T-helper 2 cell treated with Interferon-gamma antibody and Interleukin-4, amounts not matched to agents 5 μg/mL and 100 μg/mL, for 36 hours (primary cell): ENCODE results near the gene PHKA1.
"Not testable (repeated sequence)": the region's sequence is repeated elsewhere in the genome, so short reads cannot be mapped to it uniquely, and the experiment has no call there.

Experiments
- DNase-seq: peaks from one replicate; pipeline ENCODE4 v3.0.0; 2021; ENCODE audit warnings: low spot score
- H3K27ac Mint-ChIP-seq: one replicate; pipeline ENCODE4 v1.8.0; 2021; ENCODE audit warnings: mild to moderate bottlenecking, mixed read lengths
- H3K27me3 Mint-ChIP-seq: one replicate; pipeline ENCODE4 v1.8.0; 2021; ENCODE audit warnings: low read depth, mixed read lengths
- H3K36me3 Mint-ChIP-seq: one replicate; pipeline ENCODE4 v1.8.0; 2021; ENCODE audit warnings: low read depth, mixed read lengths
- H3K4me1 Mint-ChIP-seq: one replicate; pipeline ENCODE4 v1.8.0; 2021; ENCODE audit warnings: low read depth, mixed read lengths
- H3K4me3 Mint-ChIP-seq: one replicate; pipeline ENCODE4 v1.8.0; 2022; ENCODE audit warnings: mild to moderate bottlenecking, moderate library complexity, mixed read lengths
- H3K9me3 Mint-ChIP-seq: one replicate; pipeline ENCODE4 v1.8.0; 2021; ENCODE audit warnings: mixed read lengths

The PHKA1 gene

DNA sequence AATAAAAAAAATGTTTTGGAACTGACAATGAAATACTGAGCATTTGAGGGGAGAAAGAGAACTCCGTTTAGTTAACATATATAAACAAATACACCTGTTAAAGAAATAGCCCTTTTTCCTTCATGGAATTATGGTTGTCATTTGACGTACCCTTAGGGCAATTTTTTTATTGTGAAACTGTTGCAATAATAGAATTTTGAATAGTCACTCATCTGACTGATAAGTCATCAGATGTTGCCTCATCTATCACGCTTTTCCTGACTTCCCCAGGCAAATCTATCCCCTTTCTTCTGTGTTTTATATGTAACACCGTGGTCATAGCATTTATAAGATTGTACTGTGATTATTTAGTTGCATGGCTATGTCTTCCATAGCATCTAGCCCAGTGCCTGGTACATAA is 72.5 kb downstream of the PHKA1 start:
- H3K9me3 Mint-ChIP-seq = no peaks in the 10 kb centered on the region
- no peaks in the 10 kb centered on the region for H3K27me3 Mint-ChIP-seq
- H3K27ac Mint-ChIP-seq = no peak overlapping the region
- no peak for DNase-seq
- peaks cover 2% of the 10 kb centered on the region for H3K36me3 Mint-ChIP-seq
- peaks cover 3% of the 10 kb centered on the region for H3K4me1 Mint-ChIP-seq
- H3K4me3 Mint-ChIP-seq = no peak overlapping the region

DNA sequence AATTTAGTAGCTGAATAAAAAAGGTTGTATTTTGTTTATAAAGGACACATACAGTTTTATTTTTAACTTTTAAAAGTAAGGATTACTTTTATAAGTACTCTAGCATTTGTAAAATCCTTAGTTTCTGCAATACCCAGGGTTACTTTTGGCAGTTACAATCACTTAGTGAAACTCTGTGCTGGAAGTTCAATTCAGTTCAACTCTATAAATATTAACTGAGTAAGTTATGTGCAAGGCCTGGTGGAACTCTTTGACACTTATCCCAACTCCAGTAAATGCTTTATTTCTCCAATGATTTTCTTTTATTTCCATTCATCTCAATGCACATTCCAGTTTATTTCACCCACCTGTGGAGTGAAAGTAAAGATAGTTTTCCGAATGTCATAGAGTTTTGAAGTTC is 78.2 kb downstream of the PHKA1 start:
- no peaks in the 10 kb centered on the region for H3K36me3 Mint-ChIP-seq
- no peaks in the 10 kb centered on the region for H3K4me1 Mint-ChIP-seq
- no peak overlapping the region for H3K4me3 Mint-ChIP-seq
- no peaks in the 10 kb centered on the region for H3K27me3 Mint-ChIP-seq
- no peak for DNase-seq
- H3K27ac Mint-ChIP-seq = no peak overlapping the region
- no peaks in the 10 kb centered on the region for H3K9me3 Mint-ChIP-seq

DNA sequence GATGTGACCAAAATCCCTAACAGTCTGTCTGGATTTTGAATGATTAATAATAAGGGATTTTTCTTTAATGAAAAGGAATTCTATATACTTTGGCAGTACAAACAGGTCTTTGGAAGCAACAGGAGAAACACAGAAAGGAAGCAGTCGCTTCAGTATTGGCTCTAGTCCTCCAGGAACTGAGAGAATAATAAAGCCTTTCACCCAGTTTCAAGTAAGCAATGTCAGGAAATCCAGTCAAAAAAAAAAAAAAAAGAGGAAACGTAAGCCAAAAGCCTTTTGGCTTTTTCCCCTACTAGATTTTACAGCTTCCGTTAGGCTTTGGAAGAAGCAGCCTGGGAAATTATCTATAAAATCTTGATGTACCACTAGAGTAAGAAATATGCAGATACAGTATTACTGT is 79.8 kb downstream of the PHKA1 start:
- Mint-ChIP-seq H3K27ac (no peak overlapping the region), H3K27me3 (no peaks in the 10 kb centered on the region), H3K36me3 (no peaks in the 10 kb centered on the region), H3K9me3 (no peaks in the 10 kb centered on the region), H3K4me1 (no peaks in the 10 kb centered on the region), H3K4me3 (no peak overlapping the region)
- DNase-seq = no peak

DNA sequence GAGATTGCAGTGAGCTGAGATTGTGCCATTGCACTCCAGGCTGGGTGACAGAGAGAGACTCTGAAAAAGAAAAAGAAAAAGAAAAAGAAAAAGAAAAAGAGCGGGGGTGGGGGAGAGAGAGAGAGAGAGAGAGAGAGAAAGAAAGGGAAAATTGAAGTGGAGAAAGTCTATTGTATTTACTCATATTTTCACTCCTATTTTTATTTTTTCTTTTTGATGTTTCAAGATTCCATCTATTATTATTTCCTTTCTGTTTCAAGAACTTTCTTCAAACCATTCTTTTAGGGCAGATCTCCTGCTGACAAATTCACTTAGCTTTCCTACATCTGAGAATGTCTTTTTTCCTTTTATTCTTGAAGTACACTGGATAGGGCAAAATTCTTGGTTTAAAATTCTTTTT is 83.9 kb downstream of the PHKA1 start:
- no peak overlapping the region for H3K4me3 Mint-ChIP-seq
- H3K36me3 Mint-ChIP-seq = peaks cover under 1% of the 10 kb centered on the region
- no peaks in the 10 kb centered on the region for H3K9me3 Mint-ChIP-seq
- no peak for DNase-seq
- no peaks in the 10 kb centered on the region for H3K4me1 Mint-ChIP-seq
- no peaks in the 10 kb centered on the region for H3K27me3 Mint-ChIP-seq
- H3K27ac Mint-ChIP-seq = no peak overlapping the region

DNA sequence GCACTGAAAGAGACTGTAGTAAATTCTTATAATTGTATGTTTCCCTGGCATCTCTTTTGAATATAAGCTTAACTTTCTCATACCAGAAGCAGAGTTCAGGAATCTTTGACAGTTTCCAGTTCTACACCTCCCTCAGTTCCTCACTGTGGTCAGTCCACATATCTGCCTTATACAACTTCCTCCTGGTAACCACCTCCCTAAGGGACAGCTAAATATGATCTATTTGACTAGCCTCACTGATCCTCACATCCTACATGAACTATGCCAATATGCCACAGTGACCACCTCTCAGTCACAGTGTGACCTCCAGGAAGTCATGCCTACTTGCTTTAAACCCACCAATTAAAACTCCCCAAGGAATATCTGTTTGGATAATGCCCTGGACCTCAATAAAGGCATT is 89.9 kb downstream of the PHKA1 start:
- Mint-ChIP-seq H3K27me3 (no peaks in the 10 kb centered on the region), H3K27ac (no peak overlapping the region), H3K9me3 (no peaks in the 10 kb centered on the region), H3K4me3 (no peak overlapping the region), H3K36me3 (peaks cover 4% of the 10 kb centered on the region), H3K4me1 (peaks cover 16% of the 10 kb centered on the region)
- no peak for DNase-seq

DNA sequence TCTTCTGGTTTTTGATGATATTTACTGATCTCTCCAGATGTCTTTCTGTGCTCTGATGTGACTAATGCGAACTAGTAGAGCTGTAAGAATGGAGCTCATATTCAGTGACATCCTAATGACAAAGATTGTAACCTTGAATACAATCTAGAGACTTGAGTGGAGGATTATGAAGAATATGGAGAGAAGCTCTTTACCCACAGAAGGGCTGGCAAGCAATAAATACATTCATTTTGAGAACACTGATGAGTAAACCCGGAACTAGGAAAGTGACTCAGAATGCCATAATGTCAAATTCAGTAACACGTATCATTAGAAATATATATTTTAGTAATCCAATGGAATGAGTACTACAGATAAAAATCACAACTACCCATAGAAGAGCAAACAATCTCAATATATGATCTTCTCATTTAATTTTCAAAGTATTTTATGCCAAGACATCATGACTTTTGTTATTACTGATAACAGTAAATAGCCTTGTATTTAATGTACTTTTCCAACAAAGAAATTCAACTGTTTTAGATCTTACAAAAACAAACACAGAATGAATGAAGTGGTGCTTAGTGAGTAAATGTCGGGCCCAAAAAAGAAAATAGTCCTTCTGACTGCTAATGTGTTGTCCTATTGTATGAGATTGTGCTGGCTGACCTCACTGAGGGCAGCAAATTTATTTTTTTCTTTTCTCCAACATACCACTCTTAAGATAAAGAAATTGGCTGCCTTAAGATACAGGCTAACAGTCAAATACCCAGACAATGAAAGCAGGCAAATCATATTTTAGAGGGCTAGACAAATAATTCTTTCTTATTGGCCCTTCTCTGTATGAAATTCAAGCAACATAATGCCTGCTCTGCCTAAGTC is 92.3 kb downstream of the PHKA1 start:
- no peaks in the 10 kb centered on the region for H3K9me3 Mint-ChIP-seq
- peaks cover 4% of the 10 kb centered on the region for H3K36me3 Mint-ChIP-seq
- peak overlapping the region; percentile 27 for H3K4me3 Mint-ChIP-seq
- H3K27ac Mint-ChIP-seq = peak overlapping the region; percentile 67
- H3K27me3 Mint-ChIP-seq = no peaks in the 10 kb centered on the region
- peak; percentile 26 for DNase-seq
- H3K4me1 Mint-ChIP-seq = peaks cover 16% of the 10 kb centered on the region

DNA sequence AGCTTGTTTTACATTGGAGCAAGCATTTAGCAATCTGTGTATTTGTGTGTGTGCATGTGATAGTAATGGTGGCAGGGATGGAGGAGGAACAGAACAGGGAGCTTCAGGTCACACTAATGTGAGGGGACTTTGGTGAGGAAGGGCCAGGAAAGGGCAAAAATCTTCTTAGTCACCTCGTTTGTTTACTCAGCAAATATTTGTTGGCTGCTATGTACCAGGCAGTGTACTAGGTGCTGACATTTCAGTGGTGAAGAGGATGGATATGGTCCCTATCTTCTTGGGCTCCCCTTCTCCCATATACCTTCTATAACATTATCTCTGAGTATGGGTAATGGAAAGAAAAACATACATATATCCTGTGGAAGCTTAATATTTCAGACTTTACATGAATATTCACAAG is 92.9 kb downstream of the PHKA1 start:
- peak overlapping the region; percentile 87 for H3K27ac Mint-ChIP-seq
- peaks cover 7% of the 10 kb centered on the region for H3K36me3 Mint-ChIP-seq
- H3K4me1 Mint-ChIP-seq = peaks cover 16% of the 10 kb centered on the region
- no peaks in the 10 kb centered on the region for H3K9me3 Mint-ChIP-seq
- DNase-seq = no peak
- H3K4me3 Mint-ChIP-seq = peak overlapping the region; percentile 32
- H3K27me3 Mint-ChIP-seq = no peaks in the 10 kb centered on the region

DNA sequence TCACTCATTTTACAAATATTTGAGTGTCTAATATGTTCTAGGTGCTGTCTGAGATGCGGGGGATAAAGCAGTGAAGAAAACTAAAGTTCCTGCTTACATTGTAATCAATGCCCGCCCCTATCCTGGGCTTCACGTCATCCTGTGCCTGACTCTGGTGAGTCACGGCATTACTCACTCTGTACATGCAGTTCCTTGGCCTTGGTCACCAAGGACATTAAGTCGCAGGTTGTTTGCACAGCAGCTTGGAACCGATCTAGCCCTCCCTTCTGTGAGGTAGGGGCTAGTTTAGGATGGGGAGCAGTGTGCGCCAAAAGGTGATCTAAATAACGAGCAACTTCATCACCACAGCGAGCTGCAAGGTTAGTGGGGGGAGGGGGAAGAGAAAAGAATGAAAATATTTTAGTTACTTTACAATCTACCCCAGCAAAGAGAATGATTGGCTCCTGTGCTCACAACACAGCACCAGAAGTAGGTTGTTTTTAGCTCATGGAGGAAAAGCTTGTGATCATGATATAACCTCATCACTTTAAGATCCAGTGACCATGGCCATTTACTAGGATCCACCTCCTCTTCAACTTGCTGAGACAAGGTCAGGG is 93.5 kb downstream of the PHKA1 start:
- Mint-ChIP-seq H3K9me3 (no peaks in the 10 kb centered on the region), H3K4me3 (peak overlapping the region; percentile 62), H3K27me3 (no peaks in the 10 kb centered on the region), H3K36me3 (peaks cover 7% of the 10 kb centered on the region), H3K27ac (peak overlapping the region; percentile 87), H3K4me1 (peaks cover 16% of the 10 kb centered on the region)
- DNase-seq = peak; percentile 59

DNA sequence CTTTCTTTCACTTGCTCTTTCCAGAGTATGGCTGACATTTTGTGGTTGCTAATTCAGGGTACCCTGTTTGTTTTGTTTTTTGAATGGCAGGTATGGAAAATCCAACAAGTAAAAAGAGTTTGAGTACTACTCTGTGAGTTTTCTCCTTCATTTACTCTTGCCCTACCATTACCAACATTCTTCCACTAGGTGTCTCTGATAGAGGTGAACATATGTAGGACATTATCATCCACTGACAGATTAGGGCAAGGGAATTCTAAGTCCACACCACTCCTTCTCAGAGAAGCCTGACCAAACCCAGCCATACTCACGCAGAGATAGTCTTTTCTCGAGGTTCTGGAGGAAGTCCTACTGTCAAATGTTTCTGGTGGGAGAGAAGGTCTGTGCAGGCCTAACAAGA is 104.8 kb downstream of the PHKA1 start:
- no peaks in the 10 kb centered on the region for H3K27me3 Mint-ChIP-seq

DNA sequence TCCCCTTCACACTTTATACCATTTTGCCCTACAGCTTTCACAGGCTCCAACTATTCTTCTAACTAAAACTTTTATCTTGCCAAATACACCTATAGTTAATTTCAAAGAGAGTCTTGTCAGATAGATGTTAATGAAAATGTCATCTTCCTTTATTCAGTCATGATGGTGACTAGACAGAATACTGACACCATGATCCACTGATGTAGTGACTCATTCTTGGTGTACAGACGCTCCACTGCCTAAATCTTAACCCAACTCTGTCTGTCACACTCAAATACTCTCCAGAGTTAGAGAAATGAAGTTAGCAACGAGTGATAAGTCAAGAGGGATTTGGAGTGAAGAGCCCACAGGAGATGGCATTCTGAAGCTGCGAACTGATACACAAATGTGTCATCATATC is 109.4 kb downstream of the PHKA1 start:
- H3K27ac Mint-ChIP-seq = no peak overlapping the region
- peaks cover 2% of the 10 kb centered on the region for H3K4me1 Mint-ChIP-seq
- H3K27me3 Mint-ChIP-seq = no peaks in the 10 kb centered on the region
- DNase-seq = no peak
- no peaks in the 10 kb centered on the region for H3K36me3 Mint-ChIP-seq
- no peak overlapping the region for H3K4me3 Mint-ChIP-seq
- no peaks in the 10 kb centered on the region for H3K9me3 Mint-ChIP-seq

More for the DNA sequence above, 104.8 kb downstream of the PHKA1 start:
- DNase-seq = no peak
- H3K4me3 Mint-ChIP-seq = no peak overlapping the region
- no peak overlapping the region for H3K27ac Mint-ChIP-seq
- no peaks in the 10 kb centered on the region for H3K9me3 Mint-ChIP-seq
- H3K36me3 Mint-ChIP-seq = no peaks in the 10 kb centered on the region
- no peaks in the 10 kb centered on the region for H3K4me1 Mint-ChIP-seq

DNA sequence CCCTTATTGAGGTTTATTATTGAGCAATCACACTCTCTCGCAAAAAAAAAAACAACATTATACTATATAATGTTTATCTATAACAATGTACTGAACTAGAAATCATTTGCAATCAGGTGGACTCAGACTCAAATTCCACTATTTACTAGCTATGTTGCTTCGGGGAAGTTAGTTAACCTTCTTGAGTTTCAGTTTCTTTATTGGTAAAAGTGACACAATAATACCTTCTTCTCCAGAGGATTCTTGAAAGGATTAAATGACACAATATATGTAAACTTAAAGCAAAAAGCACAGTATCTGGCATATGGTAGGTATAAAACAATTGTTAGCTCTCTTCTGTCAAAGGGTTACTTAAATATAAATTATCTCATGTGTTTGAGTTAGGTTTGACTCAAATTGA is 110.0 kb downstream of the PHKA1 start:
- no peak overlapping the region for H3K4me3 Mint-ChIP-seq
- no peaks in the 10 kb centered on the region for H3K36me3 Mint-ChIP-seq
- no peak overlapping the region for H3K27ac Mint-ChIP-seq
- H3K4me1 Mint-ChIP-seq = peaks cover 2% of the 10 kb centered on the region
- H3K27me3 Mint-ChIP-seq = no peaks in the 10 kb centered on the region
- H3K9me3 Mint-ChIP-seq = no peaks in the 10 kb centered on the region
- DNase-seq = no peak

DNA sequence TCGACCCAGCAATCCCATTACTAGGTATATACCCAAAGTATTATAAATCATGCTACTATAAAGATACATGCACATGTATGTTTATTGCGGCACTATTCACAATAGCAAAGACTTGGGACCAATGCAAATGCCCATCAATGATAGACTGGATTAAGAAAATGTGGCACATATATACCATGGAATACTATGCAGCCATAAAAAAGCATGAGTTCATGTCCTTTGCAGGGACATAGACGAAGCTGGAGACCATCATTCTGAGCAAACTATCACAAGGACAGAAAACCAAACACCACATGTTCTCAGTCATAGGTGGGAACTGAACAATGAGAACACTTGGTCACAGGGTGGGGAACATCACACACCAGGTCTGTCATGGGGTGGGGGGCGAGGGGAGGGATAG is 123.1 kb downstream of the PHKA1 start:
- not testable (repeated sequence) for H3K36me3 Mint-ChIP-seq, H3K4me3 Mint-ChIP-seq, H3K4me1 Mint-ChIP-seq, DNase-seq, H3K9me3 Mint-ChIP-seq, H3K27me3 Mint-ChIP-seq, H3K27ac Mint-ChIP-seq

DNA sequence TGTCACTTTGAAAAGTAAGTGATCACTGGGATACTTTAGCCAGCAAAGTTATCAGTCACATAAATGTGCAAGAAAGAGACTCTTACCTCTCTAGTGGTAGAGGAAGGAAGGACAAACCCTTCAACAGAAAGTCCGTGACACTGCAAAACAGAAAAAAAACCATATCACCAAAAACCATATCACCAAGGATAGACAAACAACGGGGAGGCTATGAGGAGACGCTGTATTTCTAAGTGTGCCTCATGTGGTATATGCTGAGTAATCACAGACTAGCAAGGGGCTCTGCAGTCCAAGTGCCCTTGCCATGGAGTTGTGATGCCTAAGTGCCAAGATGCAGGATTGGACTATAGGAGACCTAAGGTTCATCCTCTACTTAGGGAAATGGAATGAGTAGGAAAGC is 129.9 kb downstream of the PHKA1 start:
- DNase-seq = no peak
- H3K4me3 Mint-ChIP-seq = no peak overlapping the region
- no peaks in the 10 kb centered on the region for H3K36me3 Mint-ChIP-seq
- no peak overlapping the region for H3K27ac Mint-ChIP-seq
- no peaks in the 10 kb centered on the region for H3K9me3 Mint-ChIP-seq
- H3K27me3 Mint-ChIP-seq = no peaks in the 10 kb centered on the region
- H3K4me1 Mint-ChIP-seq = no peaks in the 10 kb centered on the region

DNA sequence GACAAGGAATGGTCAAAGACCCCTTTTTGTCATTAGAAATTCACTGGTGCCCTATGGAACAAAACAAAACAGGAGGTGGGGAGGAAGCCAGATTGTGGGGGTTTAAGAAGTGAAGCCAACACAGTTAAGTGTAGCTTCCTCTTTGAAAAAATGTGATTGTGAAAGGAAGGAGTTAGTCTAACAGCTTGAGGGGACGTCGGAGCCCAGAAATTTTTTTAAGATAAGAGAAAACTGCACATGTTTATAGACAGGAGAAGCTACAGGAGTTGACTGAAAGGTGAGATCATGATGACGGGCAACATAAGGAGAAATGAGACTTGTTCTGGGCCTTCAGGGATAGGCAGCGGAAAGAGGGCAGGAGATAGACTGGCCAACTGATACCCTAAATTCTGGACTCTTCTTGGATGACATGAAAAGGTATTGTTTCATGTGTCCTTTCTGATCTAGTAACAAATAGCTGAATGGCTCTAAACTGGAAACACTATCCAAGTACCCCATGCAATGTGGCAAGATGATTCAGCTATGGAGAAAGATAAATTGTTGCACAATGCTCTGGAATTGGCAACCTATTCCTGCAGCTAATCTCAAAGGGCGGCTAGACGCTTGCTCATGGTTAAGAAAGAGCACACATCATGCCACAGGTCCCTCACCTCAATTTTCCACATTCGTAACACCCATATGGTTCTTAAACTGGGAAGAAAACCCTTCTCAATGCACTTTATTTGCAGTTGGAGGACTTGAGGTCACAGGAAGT is 137.8 kb downstream of the PHKA1 start:
- Mint-ChIP-seq H3K9me3 (no peaks in the 10 kb centered on the region), H3K4me3 (no peak overlapping the region), H3K36me3 (peaks cover 1% of the 10 kb centered on the region), H3K4me1 (peaks cover 7% of the 10 kb centered on the region), H3K27me3 (peaks cover 9% of the 10 kb centered on the region), H3K27ac (no peak overlapping the region)
- DNase-seq = no peak
